Activated CD4-positive, CD25-positive, alpha-beta regulatory T cell (primary cell): ENCODE results near the gene CDK11B.
A peak's percentile ranks its signal among the peaks of the same experiment; 100 is the strongest.
"Not testable (repeated sequence)": the region's sequence is repeated elsewhere in the genome, so short reads cannot be mapped to it uniquely, and the experiment has no call there.

Experiments used
- DNase-seq, 4 experiments: peaks; one replicate each; lab custom pipeline; 2025; lab: John Stamatoyannopoulos, UW

The CDK11B gene

GRCh38 chr1:1683104-1683905, 24.5 kb upstream of the CDK11B start:
- no peak for DNase-seq

DNA sequence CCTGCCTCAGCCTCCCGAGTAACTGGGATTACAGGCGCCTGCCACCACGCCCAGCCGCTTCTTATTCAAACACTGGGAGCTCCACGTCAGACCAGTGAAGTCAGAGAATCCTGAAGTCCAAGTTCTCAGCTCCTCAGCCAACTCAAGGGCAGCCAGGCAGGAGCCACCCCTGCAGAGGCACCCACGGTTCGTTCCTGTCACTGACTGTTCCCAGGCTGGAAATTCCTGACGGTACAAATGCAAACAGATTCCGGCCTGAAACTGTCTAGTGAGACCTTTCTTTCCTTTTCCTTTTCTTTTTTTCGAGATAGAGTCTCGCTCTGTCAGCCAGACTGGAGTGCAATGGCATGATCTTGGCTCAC, 22.1 kb upstream of the CDK11B start:
- no peak for DNase-seq

- no peak for DNase-seq
Measured at GRCh38 chr1:1680031-1680911, 21.5 kb upstream of the CDK11B start.

- peak in 1 of 4 experiments; percentile 28 for DNase-seq
Measured at GRCh38 chr1:1678581-1679380, 20.0 kb upstream of the CDK11B start.

- DNase-seq, result peak in 3 of 4 experiments; percentile 28 to 60 (median 31)
Measured at GRCh38 chr1:1677718-1678580, 19.1 kb upstream of the CDK11B start.

GRCh38 chr1:1676087-1676486, 17.3 kb upstream of the CDK11B start:
- DNase-seq, result not testable (repeated sequence)

GRCh38 chr1:1675218-1675617, 16.4 kb upstream of the CDK11B start:
- not testable (repeated sequence) for DNase-seq

DNA sequence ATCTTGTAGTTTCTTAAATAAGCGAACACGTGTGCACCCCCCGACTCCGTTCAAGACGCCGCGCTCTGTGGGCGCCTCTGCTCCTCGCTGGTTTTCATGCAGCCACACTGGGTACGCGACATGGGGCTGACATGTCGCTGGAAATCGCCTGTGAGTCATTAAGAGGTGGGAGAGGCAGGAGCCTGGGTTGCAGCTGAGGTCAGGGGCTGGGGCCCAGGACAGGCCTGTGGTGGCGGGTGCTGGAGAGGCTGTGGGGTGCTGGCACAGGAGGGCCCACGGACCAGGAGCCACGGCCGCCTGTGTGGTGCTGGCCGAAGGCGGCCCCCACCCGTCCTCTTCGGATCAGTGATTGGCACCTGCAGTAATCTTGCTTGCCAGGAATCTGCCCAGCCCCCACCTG, 16.0 kb upstream of the CDK11B start:
- DNase-seq, result not testable (repeated sequence)

DNA sequence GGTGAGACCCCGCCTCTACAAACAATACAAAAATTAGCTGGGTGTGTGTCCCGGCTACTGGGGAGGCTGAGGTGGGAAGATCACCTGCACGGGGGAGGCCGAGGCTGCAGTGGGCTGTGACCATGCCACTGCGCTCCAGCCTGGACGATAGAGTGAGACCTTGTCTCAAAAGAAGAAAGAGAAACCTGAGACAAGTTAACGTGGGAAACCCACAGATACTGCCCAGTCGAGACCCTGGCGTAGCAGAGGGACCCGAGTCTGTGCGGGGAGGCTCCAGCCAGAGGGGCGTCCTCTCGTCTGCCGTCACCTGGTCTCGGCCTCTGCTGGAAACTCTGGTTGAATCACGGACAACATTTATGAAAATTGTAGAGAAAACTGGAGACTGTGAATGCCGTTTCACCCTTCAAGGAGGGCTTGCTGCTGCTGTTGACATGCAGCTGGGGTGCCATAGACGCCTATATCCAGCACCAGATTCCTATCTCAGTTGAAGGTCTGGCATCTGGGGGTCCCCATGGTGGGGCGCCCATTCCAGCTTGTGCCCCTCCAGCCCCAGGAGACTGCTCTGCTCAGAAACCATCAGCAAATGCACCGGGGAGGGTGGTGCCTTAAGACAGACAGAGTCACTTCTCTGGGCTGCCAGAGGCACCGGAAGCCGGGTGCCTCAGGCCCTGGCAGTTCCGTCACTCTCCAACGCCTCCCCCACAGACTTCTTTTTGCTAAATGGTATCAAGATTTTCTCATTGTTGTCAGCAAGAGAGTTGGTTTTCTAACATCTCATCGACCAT, 13.6 kb upstream of the CDK11B start:
- no peak for DNase-seq

- DNase-seq, result no peak
Measured at GRCh38 chr1:1671365-1672119, 12.7 kb upstream of the CDK11B start.

DNA sequence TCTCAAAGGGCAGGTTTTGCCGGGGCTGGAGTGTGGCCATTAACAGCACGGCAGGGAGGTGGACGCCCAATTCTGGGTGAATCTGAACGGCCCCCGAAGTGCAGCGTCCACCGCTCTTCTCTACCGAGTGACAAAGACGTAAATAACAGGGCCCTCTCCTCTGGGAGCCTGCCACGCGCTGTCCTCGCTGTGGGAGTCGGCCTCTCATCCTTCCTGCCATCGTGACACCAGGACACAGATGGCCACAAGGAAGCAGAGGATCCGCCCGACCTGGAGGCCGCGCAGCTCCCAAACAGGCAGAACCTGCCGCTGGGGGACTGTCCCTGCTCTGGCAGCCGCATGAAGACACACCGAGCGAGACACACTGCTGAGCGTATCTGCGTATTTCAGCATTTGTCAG, 12.1 kb upstream of the CDK11B start:
- DNase-seq, result no peak

DNA sequence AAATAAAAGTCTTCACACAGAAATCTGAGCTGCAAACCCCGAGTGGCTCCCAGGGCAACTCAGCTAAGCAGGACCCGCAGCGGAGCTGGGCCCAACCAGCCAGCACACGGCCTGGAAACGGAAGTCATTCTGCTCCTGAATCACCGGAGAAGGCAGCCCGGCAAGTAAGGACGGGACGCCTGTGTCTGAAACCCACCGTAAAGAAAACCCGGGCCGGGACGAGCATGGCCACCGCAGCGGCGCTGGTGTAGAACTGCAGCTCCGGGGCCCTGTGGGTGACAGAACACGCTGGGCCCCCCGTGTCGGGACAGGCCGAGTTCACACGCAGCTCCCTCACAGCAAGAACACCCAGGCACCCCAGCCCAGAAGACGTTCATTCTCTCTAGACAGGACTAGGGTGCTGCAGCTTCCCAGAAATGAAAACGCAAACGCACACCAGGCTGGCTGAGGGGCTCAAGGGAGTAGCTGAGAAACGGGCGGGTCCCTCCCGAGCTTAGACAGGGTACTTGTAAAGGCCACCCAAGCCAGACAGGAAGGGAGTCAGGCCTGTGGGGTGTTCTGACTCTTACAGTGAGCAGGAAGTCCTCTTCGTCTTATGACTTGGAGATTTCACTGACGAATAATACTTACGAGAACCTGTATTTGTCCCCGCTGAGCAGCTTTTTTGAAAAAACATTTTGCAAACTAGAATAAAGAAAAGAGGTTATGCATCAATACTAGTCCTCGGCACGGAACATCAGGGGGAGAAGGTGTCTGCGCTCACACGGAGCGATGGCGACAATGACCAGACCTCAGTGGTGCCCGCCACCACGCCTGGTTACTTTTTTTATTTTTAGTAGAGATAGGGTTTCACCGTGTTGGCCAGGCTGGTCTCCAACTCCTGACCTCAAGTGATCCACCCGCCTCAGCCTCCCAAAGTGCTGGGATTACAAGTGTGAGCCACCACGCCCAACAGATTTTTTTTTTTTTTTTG, 10.9 kb upstream of the CDK11B start:
- no peak for DNase-seq

- no peak for DNase-seq
Measured at GRCh38 chr1:1666526-1666925, 7.7 kb upstream of the CDK11B start.

DNA sequence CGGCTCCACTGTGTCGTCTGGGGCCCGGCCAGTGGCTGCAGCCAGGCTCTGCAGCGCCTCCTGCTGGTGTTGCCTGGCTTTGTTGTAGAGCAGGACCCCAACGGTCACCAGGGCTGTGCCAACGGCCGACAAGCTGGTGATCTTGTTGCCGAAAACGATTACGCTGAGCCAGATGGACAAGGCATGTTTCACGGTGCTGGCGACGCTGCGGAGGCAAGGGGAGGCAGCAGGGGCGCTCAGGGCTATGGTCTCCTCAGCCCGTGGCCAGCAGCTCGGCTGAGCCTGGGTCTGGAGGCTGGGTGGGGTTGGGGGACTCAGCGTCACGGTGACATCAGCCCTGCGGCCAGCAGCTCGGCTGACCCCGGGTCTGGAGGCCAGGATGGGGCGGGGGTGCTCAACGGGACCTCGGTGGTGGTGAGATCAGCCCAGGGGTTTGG, 7.0 kb upstream of the CDK11B start:
- peak in 1 of 4 experiments; percentile 18 for DNase-seq

DNA sequence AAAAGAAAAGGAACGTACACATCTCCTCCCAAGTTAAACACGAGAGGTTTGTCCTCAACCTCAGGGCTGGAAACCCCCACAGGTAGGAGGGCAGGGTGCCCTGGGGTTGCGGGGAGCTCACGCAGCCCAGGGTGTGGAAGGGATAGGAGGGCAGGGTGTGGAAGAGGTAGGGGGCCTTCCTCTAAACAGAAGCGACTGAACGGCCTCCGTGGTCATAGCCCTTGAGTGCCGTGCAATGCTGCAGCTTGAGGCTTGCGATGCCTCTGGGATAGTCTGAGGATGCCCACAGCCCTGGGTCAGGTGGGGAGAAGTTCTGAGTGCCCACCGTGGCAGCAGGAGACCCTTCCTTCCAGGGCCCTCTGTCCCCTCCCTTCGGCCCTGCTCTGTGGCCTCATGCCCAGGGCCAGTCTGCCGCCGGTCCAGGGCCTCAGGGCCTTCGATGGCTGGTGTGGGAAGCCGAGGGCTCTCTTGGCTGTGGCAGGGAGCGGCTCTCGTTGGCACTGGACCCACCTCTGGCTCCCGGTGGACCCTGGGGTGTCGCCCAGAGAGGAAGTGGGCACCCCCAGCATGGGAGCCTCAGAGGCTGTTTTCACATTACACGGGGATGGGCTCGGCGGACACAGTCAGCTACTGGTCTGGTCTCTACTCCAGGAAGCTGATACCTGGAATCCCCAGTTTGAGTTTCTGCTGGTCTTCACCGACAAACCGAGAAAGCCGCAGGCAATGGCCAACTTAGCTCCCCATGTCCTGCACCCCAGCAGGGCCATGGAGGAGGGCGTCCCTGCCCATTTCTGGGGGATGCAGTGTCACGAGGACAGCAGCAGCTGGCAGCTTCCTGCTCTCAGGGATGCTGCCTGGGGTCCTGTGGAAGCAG, 6.4 kb upstream of the CDK11B start:
- DNase-seq, result no peak

DNA sequence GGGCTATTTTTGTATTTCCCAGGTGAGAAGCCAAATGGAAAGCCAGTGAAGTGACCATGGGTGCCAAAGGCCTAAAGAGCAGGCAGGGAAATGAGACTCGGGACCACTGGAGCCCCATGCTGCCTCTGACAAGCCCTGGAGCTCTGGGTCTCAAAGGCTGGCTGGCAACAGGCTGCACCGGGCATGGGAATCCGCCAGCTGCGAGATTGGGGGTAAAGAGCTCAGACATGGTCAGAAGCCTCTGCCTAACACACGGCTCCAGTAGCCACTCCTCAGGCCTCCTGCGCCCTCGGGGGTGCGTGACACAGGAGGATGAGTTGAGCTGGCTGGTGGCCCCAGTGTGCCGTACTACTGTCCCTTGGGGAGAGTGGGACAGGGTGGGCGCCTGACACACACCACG, 5.5 kb upstream of the CDK11B start:
- DNase-seq, result not testable (repeated sequence)

DNA sequence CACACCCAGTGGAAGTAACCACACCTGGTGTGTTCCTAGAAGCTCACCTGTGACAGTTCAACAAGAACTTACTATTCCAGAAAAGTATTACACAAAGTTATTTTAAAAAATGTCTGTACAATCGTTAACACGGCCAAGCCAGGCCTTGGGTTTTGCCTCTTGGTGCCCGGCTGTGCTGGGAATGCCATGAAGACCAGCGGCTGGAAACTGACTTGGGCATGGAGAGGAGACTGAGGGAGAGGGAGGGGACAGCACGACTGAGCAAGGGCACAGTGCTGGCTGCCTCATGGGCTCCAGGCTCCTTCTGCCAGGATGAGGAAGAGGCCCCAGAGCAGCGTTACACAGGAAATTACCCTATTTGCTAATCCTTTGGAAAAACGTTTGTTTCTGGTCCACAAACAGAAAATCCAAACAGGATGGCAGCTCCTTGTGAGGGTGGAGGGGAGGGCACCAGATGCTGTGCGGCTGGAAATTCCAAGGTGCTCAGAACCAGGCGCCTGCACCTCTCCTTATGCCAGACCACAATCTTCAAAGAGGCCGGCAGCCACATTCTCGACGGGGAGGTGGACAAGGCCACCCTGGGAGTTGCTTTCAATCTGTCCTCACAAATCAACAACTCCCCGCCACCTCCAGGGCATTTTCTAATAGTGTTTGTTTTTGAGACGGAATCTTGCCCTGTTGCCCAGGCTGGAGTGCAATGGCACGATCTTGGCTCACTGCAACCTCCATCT, 4.2 kb upstream of the CDK11B start:
- DNase-seq, result not testable (repeated sequence)
